Colonic mucosa (tissue), 4 donors: ENCODE data around the gene POMGNT2. TPM values are rescaled to one million over a fixed set of nuclear protein-coding genes. Genes with fewer than 3 reads are reported as not detected.

ENCODE experiments used
- DNase-seq: peaks from one replicate; pipeline ENCODE4 v3.0.0-alpha.2; 2020
- H3K27ac ChIP-seq: fragments of 200-600 bp; one replicate; pipeline ENCODE4 v1.8.0; 2021
- H3K27me3 ChIP-seq: fragments of 200-600 bp; one replicate; pipeline ENCODE4 v1.8.0; 2021
- H3K36me3 ChIP-seq: fragments of 200-600 bp; one replicate; pipeline ENCODE4 v1.8.0; 2021
- H3K4me1 ChIP-seq: fragments of 200-600 bp; one replicate; pipeline ENCODE4 v1.8.0; 2021; ENCODE audit warnings: mild to moderate bottlenecking
- H3K4me3 ChIP-seq: fragments of 200-600 bp; one replicate; pipeline ENCODE4 v1.8.0; 2021
- H3K9ac ChIP-seq, 2 donors: one replicate each; pipeline ENCODE4 v1.7.0; 2013; ENCODE audit warnings: control low read depth in 2 of 2, low read depth in 2 of 2, low read length in 2 of 2
- H3K9me3 ChIP-seq: fragments of 200-600 bp; one replicate; pipeline ENCODE4 v1.8.0; 2021
- CTCF ChIP-seq: fragments of 200-600 bp; IDR thresholded peaks from one replicate; pipeline ENCODE4 v1.8.0; 2022; ENCODE audit warnings: antibody characterized with exemption, mild to moderate bottlenecking
- intact Hi-C: fragments of 100-400 bp; cut with DNase I; formaldehyde crosslinking; loops from one replicate; pipeline ENCODE4 v1.14.1; 2022
- total RNA-seq, 2 donors: library from RNA; stranded (reverse); fragmentation: NEBNext Ultra II Directional in 1 of 2; extraction: Animal tissue kit (Norgen Biotek cat#: 25700) in 1 of 2; gene quantifications; one replicate each; pipeline ENCODE4 v1.2.1, GENCODE V29; 2021
- donor health status: healthy.
- donor health status: DM: no; HTN: no; CAD: no.
- donor health status: DM: no; HTN: no; CAD: no.

Gene POMGNT2
- total RNA-seq, 2 donors from 2014 or later, result 5.2 to 11.0 TPM

DNA sequence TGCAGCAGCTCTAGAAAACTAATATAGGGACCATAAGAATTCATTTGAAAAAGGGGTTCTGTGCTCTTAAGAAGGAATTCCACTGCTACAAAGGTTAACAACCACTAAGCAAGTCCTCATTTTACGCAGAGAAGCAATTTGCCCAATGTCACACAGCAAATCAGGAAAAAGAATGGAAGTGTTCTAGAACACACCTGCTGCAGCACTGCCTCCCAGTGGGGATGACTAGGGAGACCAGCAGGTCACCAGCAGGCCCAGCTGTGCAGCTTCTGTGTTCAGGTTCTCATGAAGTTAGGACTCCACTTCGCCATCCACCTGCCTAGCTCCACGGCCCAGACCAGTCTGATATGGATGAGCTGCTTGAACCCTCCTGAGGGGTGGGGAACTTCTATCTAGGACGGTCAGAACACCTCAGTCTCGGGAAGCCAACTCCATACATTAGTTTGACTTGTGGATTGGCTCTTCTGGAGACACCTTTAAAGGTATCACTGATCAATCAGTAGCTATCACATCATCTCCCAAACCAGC, 18.6 kb downstream of the POMGNT2 start:
- Histone ChIP-seq H3K36me3 (no peaks in the 10 kb centered on the region), H3K4me3 (no peak overlapping the region), H3K27ac (no peak overlapping the region), H3K9ac (no peak overlapping the region), H3K9me3 (no peaks in the 10 kb centered on the region), H3K27me3 (no peaks in the 10 kb centered on the region), H3K4me1 (no peaks in the 10 kb centered on the region)
- TF ChIP-seq CTCF, result no peak
- DNase-seq, result no peak
- intact Hi-C loops, result no loop called here

GRCh38 chr3:43086460-43087165, 19.3 kb downstream of the POMGNT2 start:
- intact Hi-C loops, result no loop called here
- H3K9ac ChIP-seq, result no peak overlapping the region
- H3K36me3 ChIP-seq, result no peaks in the 10 kb centered on the region
- H3K27ac ChIP-seq, result no peak overlapping the region
- no peak for DNase-seq
- no peak for TF ChIP-seq CTCF
- no peaks in the 10 kb centered on the region for H3K4me1 ChIP-seq
- H3K4me3 ChIP-seq, result no peak overlapping the region
- H3K27me3 ChIP-seq, result no peaks in the 10 kb centered on the region
- no peaks in the 10 kb centered on the region for H3K9me3 ChIP-seq

DNA sequence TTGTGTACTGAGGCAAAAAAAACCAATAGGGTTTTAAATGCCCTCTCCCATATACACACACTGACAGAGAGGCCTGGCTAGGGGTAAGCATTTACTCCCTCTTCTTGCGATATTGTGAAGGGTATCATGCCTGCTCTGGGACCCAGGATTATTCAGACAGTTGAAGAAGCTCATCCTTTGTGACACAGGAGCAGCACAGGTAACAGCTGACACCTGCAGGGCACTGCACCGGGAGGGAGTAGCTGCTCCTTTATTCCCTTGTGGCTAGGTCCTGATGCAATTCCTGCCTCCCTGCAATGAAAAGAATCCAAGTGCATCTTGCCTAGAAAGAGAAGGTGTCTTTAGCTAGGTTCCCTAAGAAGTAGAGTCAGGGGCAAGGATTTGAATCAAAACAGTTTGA, 23.4 kb downstream of the POMGNT2 start:
- H3K27ac ChIP-seq, result no peak overlapping the region
- intact Hi-C loops, result no loop called here
- TF ChIP-seq CTCF, result no peak
- H3K4me3 ChIP-seq, result no peak overlapping the region
- H3K9ac ChIP-seq, result no peak overlapping the region
- DNase-seq, result no peak
- no peaks in the 10 kb centered on the region for H3K36me3 ChIP-seq
- no peaks in the 10 kb centered on the region for H3K4me1 ChIP-seq
- H3K27me3 ChIP-seq, result no peaks in the 10 kb centered on the region
- no peaks in the 10 kb centered on the region for H3K9me3 ChIP-seq

DNA sequence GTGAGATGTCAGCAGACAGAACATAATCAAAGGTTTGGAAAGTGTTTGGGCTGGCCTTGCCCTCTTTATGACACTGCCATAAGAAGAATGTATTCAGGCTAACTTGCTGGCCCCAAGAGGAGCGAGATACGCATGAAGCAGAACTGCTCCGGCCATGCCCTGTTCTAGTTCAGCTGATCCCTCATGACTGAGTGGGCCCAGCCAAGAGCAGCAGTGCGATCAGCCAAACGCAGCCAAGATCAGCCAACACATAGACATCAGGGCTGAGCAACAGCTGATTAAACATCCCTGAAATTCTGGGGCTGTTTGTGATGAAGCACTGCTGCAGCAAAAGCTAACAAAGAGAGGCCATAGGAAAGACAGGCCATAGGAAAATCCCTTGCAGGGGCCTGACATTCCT, 24.1 kb downstream of the POMGNT2 start:
- intact Hi-C loops, result no loop called here
- H3K9ac ChIP-seq, result no peak overlapping the region
- H3K36me3 ChIP-seq, result no peaks in the 10 kb centered on the region
- no peak overlapping the region for H3K27ac ChIP-seq
- no peaks in the 10 kb centered on the region for H3K4me1 ChIP-seq
- TF ChIP-seq CTCF, result no peak
- H3K27me3 ChIP-seq, result no peaks in the 10 kb centered on the region
- DNase-seq, result no peak
- H3K9me3 ChIP-seq, result no peaks in the 10 kb centered on the region
- no peak overlapping the region for H3K4me3 ChIP-seq

GRCh38 chr3:43080726-43081568, 24.9 kb downstream of the POMGNT2 start:
- H3K9ac ChIP-seq, result no peak overlapping the region
- no peak for DNase-seq
- H3K27ac ChIP-seq, result no peak overlapping the region
- H3K4me3 ChIP-seq, result no peak overlapping the region
- TF ChIP-seq CTCF, result no peak
- H3K9me3 ChIP-seq, result no peaks in the 10 kb centered on the region
- no peaks in the 10 kb centered on the region for H3K27me3 ChIP-seq
- H3K36me3 ChIP-seq, result no peaks in the 10 kb centered on the region
- intact Hi-C loops, result no loop called here
- H3K4me1 ChIP-seq, result no peaks in the 10 kb centered on the region
